HepG2 (cell line): Measurements from ENCODE around the gene PCNP. TPM values are rescaled to one million over a fixed set of nuclear protein-coding genes. Genes with fewer than 3 reads are reported as not detected.

Experiments
- ATAC-seq: fragments of 200-7000 bp; cut with Tn5 transposase; 3 replicates; pipeline ENCODE4 v1.9.1; 2020; ENCODE audit warnings: mild to moderate bottlenecking, moderate library complexity
- BruUV-seq: library from RNA; stranded (reverse); fragments of 400-500 nt; replicated peaks from 2 replicates; lab custom pipeline; 2021; lab: Mats Ljungman, UMichigan
- CTCF ChIA-PET: fragments of 300-600 bp; formaldehyde crosslinking; extraction: SDS; loops from one replicate; lab custom pipeline; 2021; ENCODE audit warnings: low total read pairs, inconsistent platforms, low intra/inter-chr PET ratio; lab: Yijun Ruan, JAX
- POLR2A ChIA-PET: fragments of 350-600 bp; sonication (Branson Sonifier 250); formaldehyde crosslinking; loops from one replicate; lab custom pipeline; 2020; ENCODE audit warnings: antibody characterized with exemption, inconsistent platforms; lab: Yijun Ruan, JAX
- DNase-seq: peaks from one replicate; pipeline ENCODE4 v3.0.0-alpha.2; 2015; ENCODE audit warnings: low spot score
- FAIRE-seq: peaks from 3 replicates; lab custom pipeline; 2011; peaks lifted over from hg19 to GRCh38; lab: Jason Lieb, UNC
- H2AFZ ChIP-seq: one replicate; pipeline ENCODE4 v1.6.1; 2011; ENCODE audit warnings: low read length, inconsistent platforms
- H3K27ac ChIP-seq: fragments of 300-600 bp; 3 replicates; pipeline ENCODE4 v1.8.0; 2011; ENCODE audit warnings: mixed run types, mild to moderate bottlenecking, mixed read lengths, low read length, inconsistent platforms; ENCODE audit not compliant: insufficient read depth; ENCODE audit errors: extremely low read length
- H3K27me3 ChIP-seq, 2 experiments: fragments of 200-600 bp in 1 of 2; 2 replicates in 1 of 2; 3 replicates in 1 of 2; pipeline versions ENCODE4 v1.6.0 to v1.8.0; 2011; ENCODE audit warnings: low read length in 2 of 2, mild to moderate bottlenecking in 2 of 2, moderate library complexity in 2 of 2, inconsistent platforms in 1 of 2; ENCODE audit not compliant: insufficient read depth in 2 of 2, control insufficient read depth in 1 of 2
- H3K36me3 ChIP-seq, 2 experiments: fragments of 200-600 bp in 1 of 2; replicated peaks in 1 of 2; 2 replicates in 1 of 2; 3 replicates in 1 of 2; pipeline versions ENCODE4 v1.5.1 to v1.8.0; 2011; ENCODE audit warnings: low read length in 2 of 2, inconsistent platforms in 1 of 2; ENCODE audit not compliant: insufficient read depth in 2 of 2, control insufficient read depth in 1 of 2
- H3K4me1 ChIP-seq: 2 replicates; pipeline ENCODE4 v1.5.1; 2012; ENCODE audit warnings: low read length, inconsistent platforms; ENCODE audit not compliant: insufficient read depth
- H3K4me2 ChIP-seq: 2 replicates; pipeline ENCODE4 v1.6.0; 2011; ENCODE audit warnings: low read depth, low read length, inconsistent platforms
- H3K4me3 ChIP-seq, 3 experiments: fragments of 200-600 bp in 1 of 3; sonication (generic), shearing (Covaris generic) in 1 of 3; replicated peaks in 1 of 3; 2 replicates each; pipeline ENCODE4 v1.5.1; 2011 to 2016; ENCODE audit warnings: low read length in 3 of 3, inconsistent platforms in 2 of 3, low read depth in 2 of 3, mild to moderate bottlenecking in 2 of 3, control low read depth in 1 of 3, mixed read lengths in 1 of 3; ENCODE audit not compliant: insufficient read depth in 1 of 3
- H3K79me2 ChIP-seq: one replicate; pipeline ENCODE4 v1.6.1; 2011; ENCODE audit warnings: low read length, inconsistent platforms; ENCODE audit not compliant: insufficient read depth
- H3K9ac ChIP-seq: 2 replicates; pipeline ENCODE4 v1.6.0; 2011; ENCODE audit warnings: mild to moderate bottlenecking, low read depth, low read length, inconsistent platforms; ENCODE audit not compliant: insufficient read depth
- H3K9me3 ChIP-seq: 2 replicates; pipeline ENCODE4 v1.5.1; 2012; ENCODE audit warnings: mild to moderate bottlenecking, low read length
- H4K20me1 ChIP-seq: 2 replicates; pipeline ENCODE4 v1.6.0; 2011; ENCODE audit warnings: inconsistent platforms, mild to moderate bottlenecking, low read length, moderate library complexity; ENCODE audit not compliant: insufficient read depth
- NCOA2 ChIP-seq: sonication (generic); formaldehyde crosslinking; IDR thresholded peaks from 2 replicates; pipeline ENCODE4 v1.8.0; 2022; ENCODE audit warnings: inconsistent platforms
- STAG1 ChIP-seq: sonication (generic); formaldehyde crosslinking; IDR thresholded peaks from 2 replicates; pipeline ENCODE4 v1.4.0; 2020; ENCODE audit warnings: missing genetic modification reagents
- WIZ ChIP-seq: sonication (generic); formaldehyde crosslinking; IDR thresholded peaks from 2 replicates; pipeline ENCODE4 v1.5.1; 2020; ENCODE audit warnings: mild to moderate bottlenecking, missing genetic modification reagents
- WGBS: methylation state at CpG from one replicate; pipeline ENCODE4 v1.1.6; 2017; ENCODE audit warnings: low lambda C conversion rate; 5-methylcytosine and 5-hydroxymethylcytosine counted together
- in situ Hi-C: cut with HindIII; loops from 2 replicates; pipeline ENCODE4 v1.10.0; 2017; ENCODE audit warnings: low pct_unique_long_range_greater_than_20kb; ENCODE audit not compliant: extremely low pct_ligation_motif_present
- intact Hi-C: fragments of 100-400 bp; cut with micrococcal nuclease; formaldehyde crosslinking; loops from one replicate; pipeline ENCODE4 v1.10.0; 2022; ENCODE audit not compliant: unreplicated experiment
- polyA plus RNA-seq, 8 experiments: library from polyadenylated mRNA; depleted of rRNA in 3 of 8; stranded (reverse) in 7 of 8; unstranded in 1 of 8; fragments of >200 nt; fragmentation: Illumina TruSeq in 4 of 8; extraction: Trizol in 4 of 8; gene quantifications; 2 replicates each; pipeline versions ENCODE4 v1.2.1 to v1.2.3, GENCODE V29; 2011 to 2016; ENCODE audit warnings: low read depth in 4 of 8, missing spikeins in 1 of 8, mixed read lengths in 1 of 8; ENCODE audit not compliant: insufficient read depth in 1 of 8
- total RNA-seq, 5 experiments: library from RNA; depleted of rRNA; stranded (reverse); fragments of >200 nt; fragmentation: Illumina TruSeq; extraction: Trizol; gene quantifications; 2 replicates each; pipeline ENCODE4 v1.2.3, GENCODE V29; 2016; ENCODE audit warnings: low read depth in 1 of 5
- TF ChIP-seq, protein P1 (sequence below): sonication (generic); formaldehyde crosslinking; IDR thresholded peaks from 2 replicates; pipeline ENCODE4 v1.5.0; 2020; ENCODE audit warnings: mild to moderate bottlenecking, missing genetic modification reagents, moderate library complexity
- TF ChIP-seq, protein P2 (sequence below): sonication (generic); formaldehyde crosslinking; IDR thresholded peaks from 2 replicates; pipeline ENCODE4 v1.4.0; 2020; ENCODE audit warnings: low read depth, mild to moderate bottlenecking, missing genetic modification reagents

PCNP gene
- total and polyA plus RNA-seq, 2 of the 13 experiments (the other 11 are each of a cell fraction or from before 2014, with no cell fraction given) = 44.1 to 78.2 TPM

DNA sequence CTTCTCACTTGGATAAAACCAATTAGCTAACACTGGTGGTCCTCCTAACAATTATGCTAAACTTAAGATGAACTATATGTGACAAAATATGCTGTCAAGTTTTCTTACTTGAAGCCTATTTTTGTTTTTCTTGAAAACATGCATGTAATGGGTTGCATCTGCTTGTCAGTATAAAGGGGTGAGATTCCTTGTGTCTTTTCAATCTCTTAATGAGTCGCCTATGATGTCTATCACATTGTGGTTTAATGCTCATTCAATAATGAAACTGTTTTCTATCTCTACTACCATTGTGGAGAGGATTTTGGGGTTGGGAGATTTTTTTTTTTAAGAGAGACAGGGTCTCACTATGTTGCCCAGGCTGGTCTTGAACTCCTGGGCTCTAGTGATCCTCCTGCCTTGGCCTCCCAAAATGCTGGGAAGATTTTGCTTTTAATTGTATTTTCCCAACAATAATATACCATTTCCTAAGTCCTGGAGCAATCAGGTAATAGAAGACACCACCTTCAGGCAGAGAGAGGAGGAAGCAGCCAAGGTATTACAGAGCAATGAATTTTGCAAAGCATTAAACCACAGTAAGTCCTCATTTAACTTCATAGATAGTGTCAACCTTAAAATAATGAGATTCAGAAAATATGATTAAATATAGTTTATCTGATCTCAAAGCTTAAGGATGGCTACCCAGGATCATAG lies 29.7 kb upstream of the PCNP start:
- H3K36me3 ChIP-seq = no peaks in the 10 kb centered on the region
- H3K27me3 ChIP-seq = no peaks in the 10 kb centered on the region
- H3K9ac ChIP-seq = no peak overlapping the region
- TF ChIP-seq NCOA2 (CRISPR knock-in tag) (no peak), STAG1 (peak; percentile 37; the same call in 1 of the 2 replicates), WIZ (no peak)
- TF ChIP-seq, protein P1, sequence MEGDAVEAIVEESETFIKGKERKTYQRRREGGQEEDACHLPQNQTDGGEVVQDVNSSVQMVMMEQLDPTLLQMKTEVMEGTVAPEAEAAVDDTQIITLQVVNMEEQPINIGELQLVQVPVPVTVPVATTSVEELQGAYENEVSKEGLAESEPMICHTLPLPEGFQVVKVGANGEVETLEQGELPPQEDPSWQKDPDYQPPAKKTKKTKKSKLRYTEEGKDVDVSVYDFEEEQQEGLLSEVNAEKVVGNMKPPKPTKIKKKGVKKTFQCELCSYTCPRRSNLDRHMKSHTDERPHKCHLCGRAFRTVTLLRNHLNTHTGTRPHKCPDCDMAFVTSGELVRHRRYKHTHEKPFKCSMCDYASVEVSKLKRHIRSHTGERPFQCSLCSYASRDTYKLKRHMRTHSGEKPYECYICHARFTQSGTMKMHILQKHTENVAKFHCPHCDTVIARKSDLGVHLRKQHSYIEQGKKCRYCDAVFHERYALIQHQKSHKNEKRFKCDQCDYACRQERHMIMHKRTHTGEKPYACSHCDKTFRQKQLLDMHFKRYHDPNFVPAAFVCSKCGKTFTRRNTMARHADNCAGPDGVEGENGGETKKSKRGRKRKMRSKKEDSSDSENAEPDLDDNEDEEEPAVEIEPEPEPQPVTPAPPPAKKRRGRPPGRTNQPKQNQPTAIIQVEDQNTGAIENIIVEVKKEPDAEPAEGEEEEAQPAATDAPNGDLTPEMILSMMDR (CRISPR knock-in tag) = peak; percentile 36
- TF ChIP-seq, protein P2, sequence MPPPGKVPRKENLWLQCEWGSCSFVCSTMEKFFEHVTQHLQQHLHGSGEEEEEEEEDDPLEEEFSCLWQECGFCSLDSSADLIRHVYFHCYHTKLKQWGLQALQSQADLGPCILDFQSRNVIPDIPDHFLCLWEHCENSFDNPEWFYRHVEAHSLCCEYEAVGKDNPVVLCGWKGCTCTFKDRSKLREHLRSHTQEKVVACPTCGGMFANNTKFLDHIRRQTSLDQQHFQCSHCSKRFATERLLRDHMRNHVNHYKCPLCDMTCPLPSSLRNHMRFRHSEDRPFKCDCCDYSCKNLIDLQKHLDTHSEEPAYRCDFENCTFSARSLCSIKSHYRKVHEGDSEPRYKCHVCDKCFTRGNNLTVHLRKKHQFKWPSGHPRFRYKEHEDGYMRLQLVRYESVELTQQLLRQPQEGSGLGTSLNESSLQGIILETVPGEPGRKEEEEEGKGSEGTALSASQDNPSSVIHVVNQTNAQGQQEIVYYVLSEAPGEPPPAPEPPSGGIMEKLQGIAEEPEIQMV (CRISPR knock-in tag) = no peak
- H2AFZ ChIP-seq = peak overlapping the region; percentile 27
- no TSS peak for BruUV-seq
- intact Hi-C loops = no loop called here
- in situ Hi-C loops = no loop called here
- 7% methylated on average over 1 of the region's 1 CpG for WGBS
- no peak overlapping the region for H3K4me2 ChIP-seq
- H3K9me3 ChIP-seq = no peaks in the 10 kb centered on the region
- CTCF ChIA-PET = no interaction called here
- H3K79me2 ChIP-seq = no peaks in the 10 kb centered on the region
- no peak overlapping the region for H3K27ac ChIP-seq
- ATAC-seq (peak; percentile 52; the same call in 2 of the 3 replicates), FAIRE-seq (no peak), DNase-seq (no peak)
- POLR2A ChIA-PET = interaction anchor here (1.5 kb wide), 1 partner anchor 30 kb away, joined by 3 read pairs; the partner anchor contains the start of gene PCNP
- no peak overlapping the region for H3K4me3 ChIP-seq
- peaks cover 38% of the 10 kb centered on the region for H3K4me1 ChIP-seq
- no peaks in the 10 kb centered on the region for H4K20me1 ChIP-seq
